GM13976 (cell line): Measurements from ENCODE around the gene TRAPPC3.
"Not testable (repeated sequence)": the region's sequence is repeated elsewhere in the genome, so short reads cannot be mapped to it uniquely, and the experiment has no call there.

Experiments
- DNase-seq: peaks from one replicate; pipeline ENCODE4 v3.0.0; 2012; ENCODE audit warnings: low spot score
- CTCF ChIP-seq: IDR thresholded peaks from 2 replicates; pipeline ENCODE4 v1.5.1; 2012; ENCODE audit warnings: borderline replicate concordance, mild to moderate bottlenecking; ENCODE audit not compliant: insufficient read depth; ENCODE audit errors: extremely low read depth, missing control alignments, control extremely low read depth
- in situ Hi-C: fragments of 300-500 bp; cut with MboI; formaldehyde crosslinking; loops from one replicate; pipeline ENCODE4 v1.12.0; 2022; ENCODE audit warnings: low sequenced_read_pairs, mixed read lengths, inconsistent platforms; ENCODE audit not compliant: unreplicated experiment

The TRAPPC3 gene

GRCh38 chr1:36160949-36161485 lies 11.7 kb upstream of the TRAPPC3 start:
- DNase-seq: peak; percentile 79
- peak; percentile 38 for TF ChIP-seq CTCF
- in situ Hi-C loops: no loop called here

- in situ Hi-C loops: no loop called here
- no peak for DNase-seq
- no peak for TF ChIP-seq CTCF
These were observed 11.2 kb upstream of the TRAPPC3 start for GRCh38 chr1:36160388-36160948.

GRCh38 chr1:36159614-36160387 lies 10.5 kb upstream of the TRAPPC3 start:
- no peak for DNase-seq
- in situ Hi-C loops: no loop called here
- TF ChIP-seq CTCF: no peak

GRCh38 chr1:36158827-36159252 lies 9.6 kb upstream of the TRAPPC3 start:
- DNase-seq, in situ Hi-C loops: not testable (repeated sequence)

- in situ Hi-C loops: no loop called here
- no peak for DNase-seq
- TF ChIP-seq CTCF: no peak
These were observed 8.9 kb upstream of the TRAPPC3 start for GRCh38 chr1:36157973-36158826.

GRCh38 chr1:36157115-36157903 lies 8.0 kb upstream of the TRAPPC3 start:
- DNase-seq: no peak
- TF ChIP-seq CTCF: no peak
- in situ Hi-C loops: no loop called here
